ENCODE measurements around the gene TP53AIP1. TPM values are rescaled to one million over a fixed set of nuclear protein-coding genes. Genes with fewer than 3 reads are reported as not detected.

TP53AIP1 gene
- total RNA-seq, 1 experiment from 2014 or later: not detected

DNA sequence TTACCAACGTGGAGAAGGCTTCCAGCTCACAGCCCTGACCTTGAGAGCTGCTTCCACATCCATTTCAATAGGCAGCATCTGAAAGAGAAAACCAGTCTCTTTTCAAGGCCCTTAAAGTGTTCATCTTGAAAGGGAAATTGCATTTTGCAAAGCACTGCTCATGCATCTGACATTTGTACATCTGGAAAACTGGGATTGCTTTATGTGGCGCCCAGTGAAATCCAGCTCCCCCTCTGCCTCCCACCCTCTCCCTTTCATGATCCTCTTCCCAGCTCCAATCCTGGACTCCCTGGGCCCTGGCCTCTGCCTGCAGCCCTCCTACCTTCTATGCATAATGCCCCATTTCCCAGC lies 17.4 kb downstream of the TP53AIP1 start:
- H2AFZ ChIP-seq (ENCODE audit: low read length): no peak overlapping the region
- no peak overlapping the region for H3K4me2 ChIP-seq (ENCODE audit: insufficient read depth, insufficient read length, low read length)
- no peak overlapping the region for H4K91ac ChIP-seq (ENCODE audit: insufficient read length, low read depth, low read length)
- no peak overlapping the region for H4K5ac ChIP-seq (ENCODE audit: insufficient read length, low read depth, low read length)
- Mint-ChIP-seq H3K9me3 (peaks cover 0 to 3% of the 10 kb centered on the region in 2 experiments; a peak in 2 of 5 replicates), H3K4me3 (peak overlapping the region in 1 of 2 experiments; percentile 67; a peak in 2 of 5 replicates), H3K27me3 (ENCODE audit: low read depth) (peaks cover 91% of the 10 kb centered on the region), H3K27ac (no peak overlapping the region), H3K36me3 (ENCODE audit: insufficient read depth in 1 of 3, low read depth in 3 of 3) (no peaks in the 10 kb centered on the region), H3K4me1 (peaks cover 51 to 56% of the 10 kb centered on the region in 2 experiments)
- no peaks in the 10 kb centered on the region for H3K79me1 ChIP-seq (ENCODE audit: insufficient read depth, low read depth, low read length, poor library complexity, severe bottlenecking)
- H2BK12ac ChIP-seq (ENCODE audit: insufficient read length, low read depth, low read length): no peak overlapping the region
- TF ChIP-seq, protein P1, sequence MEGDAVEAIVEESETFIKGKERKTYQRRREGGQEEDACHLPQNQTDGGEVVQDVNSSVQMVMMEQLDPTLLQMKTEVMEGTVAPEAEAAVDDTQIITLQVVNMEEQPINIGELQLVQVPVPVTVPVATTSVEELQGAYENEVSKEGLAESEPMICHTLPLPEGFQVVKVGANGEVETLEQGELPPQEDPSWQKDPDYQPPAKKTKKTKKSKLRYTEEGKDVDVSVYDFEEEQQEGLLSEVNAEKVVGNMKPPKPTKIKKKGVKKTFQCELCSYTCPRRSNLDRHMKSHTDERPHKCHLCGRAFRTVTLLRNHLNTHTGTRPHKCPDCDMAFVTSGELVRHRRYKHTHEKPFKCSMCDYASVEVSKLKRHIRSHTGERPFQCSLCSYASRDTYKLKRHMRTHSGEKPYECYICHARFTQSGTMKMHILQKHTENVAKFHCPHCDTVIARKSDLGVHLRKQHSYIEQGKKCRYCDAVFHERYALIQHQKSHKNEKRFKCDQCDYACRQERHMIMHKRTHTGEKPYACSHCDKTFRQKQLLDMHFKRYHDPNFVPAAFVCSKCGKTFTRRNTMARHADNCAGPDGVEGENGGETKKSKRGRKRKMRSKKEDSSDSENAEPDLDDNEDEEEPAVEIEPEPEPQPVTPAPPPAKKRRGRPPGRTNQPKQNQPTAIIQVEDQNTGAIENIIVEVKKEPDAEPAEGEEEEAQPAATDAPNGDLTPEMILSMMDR (conservative IDR thresholded peaks at IDR 0.05): no peak
- no peak overlapping the region for H3T11ph ChIP-seq (ENCODE audit: low read length)
- H3K27ac ChIP-seq (ENCODE audit: insufficient read length, low read depth, low read length): no peak overlapping the region
- H3K18ac ChIP-seq (ENCODE audit: insufficient read length, low read depth, low read length): no peak overlapping the region
- no peak overlapping the region for H2AK5ac ChIP-seq (ENCODE audit: insufficient read length, low read length)
- H3K14ac ChIP-seq (ENCODE audit: insufficient read depth, low read length): no peak overlapping the region
- no peaks in the 10 kb centered on the region for H3K79me2 ChIP-seq (ENCODE audit: insufficient read depth, low read length)
- no peak overlapping the region for H2BK5ac ChIP-seq (ENCODE audit: insufficient read length, low read length)
- H2BK20ac ChIP-seq (ENCODE audit: low read depth, low read length, poor library complexity, severe bottlenecking): no peak overlapping the region
- H3K4me1 ChIP-seq (ENCODE audit: insufficient read depth, low read length): peaks cover 13% of the 10 kb centered on the region
- H2BK120ac ChIP-seq (ENCODE audit: low read depth, low read length, poor library complexity, severe bottlenecking): no peak overlapping the region
- H3K4ac ChIP-seq (ENCODE audit: low read depth, low read length): no peak overlapping the region
- no peak overlapping the region for H3K56ac ChIP-seq (ENCODE audit: insufficient read length, low read depth, low read length)
- no peaks in the 10 kb centered on the region for H4K20me1 ChIP-seq (ENCODE audit: control insufficient read depth, insufficient read depth, insufficient read length)
- H3K9me3 ChIP-seq (ENCODE audit: control insufficient read depth, low read depth, low read length): no peaks in the 10 kb centered on the region
- no peak for DNase-seq
- no CpG with 5 or more reads among the region's 2 CpGs for WGBS (ENCODE audit: extremely low coverage, insufficient read length, low lambda C conversion rate)
- H3K27me3 ChIP-seq (ENCODE audit: insufficient read depth, low read length): peaks cover 19% of the 10 kb centered on the region; the same call in 1 of the 2 replicates
- H4K8ac ChIP-seq (replicated peaks; ENCODE audit: insufficient read length, low read depth, low read length): no peak overlapping the region
- H2BK15ac ChIP-seq (ENCODE audit: low read depth, low read length): no peak overlapping the region
- H3K9ac ChIP-seq (ENCODE audit: extremely low read depth, insufficient read length, low read length): no peak overlapping the region
- no peak overlapping the region for H3K23ac ChIP-seq (ENCODE audit: insufficient read length, low read depth, low read length)
- no peaks in the 10 kb centered on the region for H3K23me2 ChIP-seq (ENCODE audit: insufficient read length, low read depth, low read length, poor library complexity, severe bottlenecking)
